Mucosa of rectum (tissue), 2 donors: ENCODE data around the gene ASH1L.
"Not testable (repeated sequence)": the region's sequence is repeated elsewhere in the genome, so short reads cannot be mapped to it uniquely, and the experiment has no call there.

ENCODE experiments used
- H3K27ac ChIP-seq, 2 donors: one replicate each; pipeline ENCODE4 v1.7.0; 2013; ENCODE audit warnings: inconsistent platforms in 2 of 2, low read depth in 2 of 2, low read length in 2 of 2
- H3K27me3 ChIP-seq, 2 donors: one replicate each; pipeline ENCODE4 v1.7.0; 2013; ENCODE audit warnings: low read length in 2 of 2; ENCODE audit not compliant: control insufficient read depth in 2 of 2, insufficient read depth in 2 of 2
- H3K36me3 ChIP-seq, 2 donors: one replicate each; pipeline ENCODE4 v1.7.0; 2013; ENCODE audit warnings: low read length in 2 of 2; ENCODE audit not compliant: control insufficient read depth in 2 of 2, insufficient read depth in 2 of 2
- H3K4me1 ChIP-seq, 2 donors: one replicate each; pipeline ENCODE4 v1.7.0; 2013; ENCODE audit warnings: low read length in 2 of 2, mild to moderate bottlenecking in 1 of 2; ENCODE audit not compliant: control insufficient read depth in 2 of 2, insufficient read depth in 2 of 2
- H3K4me3 ChIP-seq, 2 donors: one replicate each; pipeline ENCODE4 v1.7.0; 2013; ENCODE audit warnings: low read length in 2 of 2
- H3K9ac ChIP-seq, 2 donors: one replicate each; pipeline ENCODE4 v1.7.0; 2013; ENCODE audit warnings: low read length in 2 of 2, low read depth in 1 of 2, mild to moderate bottlenecking in 1 of 2
- H3K9me3 ChIP-seq, 2 donors: one replicate each; pipeline ENCODE4 v1.7.0; 2013; ENCODE audit warnings: low read length in 2 of 2; ENCODE audit not compliant: control insufficient read depth in 2 of 2
- donor health status: healthy.
- donor health status: Normal muscosa, but diverticular disease.

ASH1L gene

DNA sequence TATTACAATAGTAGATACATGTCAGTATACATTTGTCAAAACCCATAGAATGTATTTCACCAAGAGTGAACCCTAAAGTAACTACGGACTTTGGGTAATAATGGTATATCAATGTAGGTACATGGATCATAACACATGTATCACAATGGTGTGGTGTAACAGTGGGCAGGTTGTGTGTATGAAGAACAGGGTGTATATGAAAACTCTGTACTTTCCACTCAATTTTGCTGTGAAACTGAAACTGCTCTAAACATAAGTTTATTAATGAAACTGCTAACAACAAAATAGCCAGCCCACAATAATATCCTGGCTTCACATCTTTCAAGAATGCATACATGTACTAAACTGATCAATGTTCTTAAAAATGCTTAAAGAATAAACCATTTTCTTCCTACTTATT, 151.7 kb downstream of the ASH1L start:
- peaks cover 15 to 21% of the 10 kb centered on the region in 2 donors for H3K36me3 ChIP-seq
- H3K4me1 ChIP-seq = no peaks in the 10 kb centered on the region
- H3K27me3 ChIP-seq = no peaks in the 10 kb centered on the region
- no peaks in the 10 kb centered on the region for H3K9me3 ChIP-seq
- no peak overlapping the region for H3K4me3 ChIP-seq
- H3K9ac ChIP-seq = no peak overlapping the region
- no peak overlapping the region for H3K27ac ChIP-seq

DNA sequence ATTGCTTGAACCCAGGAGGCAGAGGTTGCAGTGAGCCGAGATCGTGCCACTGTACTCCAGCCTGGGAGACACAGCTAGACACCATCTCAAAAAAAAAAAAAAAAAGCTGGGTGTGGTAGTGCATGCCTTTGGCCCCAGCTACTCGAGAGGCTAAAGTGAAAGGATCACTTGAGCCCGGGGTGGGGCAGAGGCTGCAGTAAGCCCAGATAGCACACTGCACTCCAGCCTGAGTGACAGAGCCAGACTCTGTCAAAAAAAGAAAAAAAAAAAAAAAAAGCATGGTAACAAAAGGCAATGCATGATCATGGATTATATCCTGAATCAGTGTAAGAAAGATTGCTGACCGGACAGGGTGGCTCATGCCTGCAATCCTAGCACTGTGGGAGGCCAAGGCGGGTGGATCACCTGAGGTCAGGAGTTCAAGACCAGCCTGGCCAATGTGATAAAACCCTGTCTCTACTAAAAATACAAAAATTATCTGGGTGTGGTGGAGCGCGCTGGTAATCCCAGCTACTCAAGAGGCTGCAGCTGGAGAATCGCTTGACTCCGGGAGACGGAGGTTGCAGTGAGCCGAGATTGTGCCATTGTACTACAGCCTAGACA, 165.6 kb downstream of the ASH1L start:
- peaks cover 14 to 40% of the 10 kb centered on the region in 2 donors for H3K36me3 ChIP-seq
- no peak overlapping the region for H3K27ac ChIP-seq
- H3K4me1 ChIP-seq = no peaks in the 10 kb centered on the region
- H3K4me3 ChIP-seq = no peak overlapping the region
- no peaks in the 10 kb centered on the region for H3K27me3 ChIP-seq
- no peaks in the 10 kb centered on the region for H3K9me3 ChIP-seq
- H3K9ac ChIP-seq = no peak overlapping the region

DNA sequence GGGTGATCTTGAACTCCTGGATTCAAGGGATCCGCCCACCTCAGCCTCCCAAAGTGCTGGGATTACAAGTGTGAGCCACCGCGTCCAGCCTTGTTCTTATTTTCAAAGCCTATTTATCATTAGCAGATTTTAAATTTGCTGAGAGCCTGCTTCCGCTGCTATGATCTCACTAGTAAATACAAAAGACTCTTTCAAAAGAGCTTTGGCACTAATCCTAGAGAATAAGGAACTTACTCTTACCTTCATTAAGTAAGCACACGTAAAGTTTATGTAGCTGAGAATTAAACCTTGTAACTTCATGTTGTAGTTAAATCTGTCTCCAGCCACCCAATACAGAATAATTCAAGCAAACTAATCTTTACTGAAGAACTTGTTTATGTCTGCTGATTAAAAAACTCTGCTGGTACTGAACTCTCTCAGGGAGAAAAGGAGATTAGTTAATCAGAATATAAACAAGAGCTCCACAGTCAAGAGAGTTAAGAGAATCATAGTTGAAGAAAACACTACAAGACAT, 169.6 kb downstream of the ASH1L start:
- Histone ChIP-seq H3K27ac (peak overlapping the region in 1 of 2 donors; percentile 46), H3K4me3 (no peak overlapping the region), H3K36me3 (peaks cover 19 to 48% of the 10 kb centered on the region in 2 donors), H3K9ac (no peak overlapping the region), H3K4me1 (no peaks in the 10 kb centered on the region), H3K9me3 (no peaks in the 10 kb centered on the region), H3K27me3 (no peaks in the 10 kb centered on the region)

DNA sequence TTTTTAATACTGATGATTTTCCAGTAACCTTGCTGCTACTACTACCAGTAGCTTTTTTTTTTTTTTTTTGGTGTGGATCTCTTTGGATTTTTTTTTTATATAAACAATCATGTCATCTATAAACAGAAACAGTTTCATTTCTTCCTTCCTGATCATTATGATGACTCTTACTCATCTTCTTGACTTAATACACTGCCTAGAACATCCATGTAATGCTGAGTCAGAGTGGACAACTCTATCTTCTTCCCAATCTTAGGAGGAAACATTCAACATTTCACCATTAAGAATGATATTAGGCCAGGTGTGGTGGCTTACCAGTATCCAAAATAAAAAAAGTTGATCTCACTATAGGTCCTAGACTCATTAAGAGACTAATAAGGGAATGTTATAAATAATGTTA, 172.8 kb downstream of the ASH1L start:
- Histone ChIP-seq H3K9me3 (no peaks in the 10 kb centered on the region), H3K27ac (no peak overlapping the region), H3K4me3 (no peak overlapping the region), H3K4me1 (no peaks in the 10 kb centered on the region), H3K36me3 (peaks cover 23 to 47% of the 10 kb centered on the region in 2 donors), H3K27me3 (no peaks in the 10 kb centered on the region), H3K9ac (no peak overlapping the region)

DNA sequence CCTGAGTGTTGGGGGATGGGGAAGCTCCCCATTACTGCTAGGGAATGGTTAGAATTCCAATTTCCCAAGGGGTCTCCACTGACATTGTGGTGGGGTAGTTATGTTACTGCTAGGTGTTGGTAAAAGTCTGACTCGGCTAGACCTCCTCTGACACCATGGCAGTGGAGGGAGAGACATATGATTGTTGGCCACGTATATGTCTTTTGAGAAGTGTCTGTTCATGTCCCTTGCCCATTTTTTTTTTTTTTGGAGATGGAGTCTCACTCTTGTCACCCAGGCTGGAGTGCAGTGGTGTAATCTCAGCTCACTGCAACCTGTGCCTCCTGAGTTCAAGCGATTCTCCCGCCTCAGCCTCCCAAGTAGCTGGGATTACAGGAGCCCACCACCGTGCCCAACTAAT, 176.8 kb downstream of the ASH1L start:
- not testable (repeated sequence) for H3K9ac ChIP-seq, H3K27me3 ChIP-seq, H3K4me1 ChIP-seq, H3K27ac ChIP-seq, H3K4me3 ChIP-seq, H3K9me3 ChIP-seq
- H3K36me3 ChIP-seq = peaks cover 9 to 27% of the 10 kb centered on the region in 2 donors

DNA sequence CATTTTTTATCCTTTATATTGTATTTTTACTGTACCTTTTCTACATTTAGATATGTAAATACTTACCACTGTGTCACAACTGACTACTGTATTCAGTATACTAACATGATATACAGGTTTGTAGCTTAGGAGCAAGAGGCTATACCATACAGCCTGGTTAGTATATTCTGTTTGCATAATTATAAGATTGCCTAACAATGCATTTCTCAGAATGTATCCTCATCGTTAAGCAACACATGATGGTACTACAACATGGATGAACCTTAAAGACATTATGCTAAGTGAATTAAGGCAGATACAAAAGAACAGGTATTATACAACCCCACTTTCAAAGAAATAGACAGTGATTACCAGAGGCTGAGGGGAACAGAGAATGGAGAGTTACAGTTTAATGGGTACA, 179.2 kb downstream of the ASH1L start:
- peaks cover 0 to 5% of the 10 kb centered on the region in 2 donors for H3K4me1 ChIP-seq
- no peaks in the 10 kb centered on the region for H3K9me3 ChIP-seq
- no peak overlapping the region for H3K9ac ChIP-seq
- H3K27me3 ChIP-seq = no peaks in the 10 kb centered on the region
- H3K4me3 ChIP-seq = no peak overlapping the region
- H3K36me3 ChIP-seq = peaks cover 9 to 30% of the 10 kb centered on the region in 2 donors
- H3K27ac ChIP-seq = no peak overlapping the region

DNA sequence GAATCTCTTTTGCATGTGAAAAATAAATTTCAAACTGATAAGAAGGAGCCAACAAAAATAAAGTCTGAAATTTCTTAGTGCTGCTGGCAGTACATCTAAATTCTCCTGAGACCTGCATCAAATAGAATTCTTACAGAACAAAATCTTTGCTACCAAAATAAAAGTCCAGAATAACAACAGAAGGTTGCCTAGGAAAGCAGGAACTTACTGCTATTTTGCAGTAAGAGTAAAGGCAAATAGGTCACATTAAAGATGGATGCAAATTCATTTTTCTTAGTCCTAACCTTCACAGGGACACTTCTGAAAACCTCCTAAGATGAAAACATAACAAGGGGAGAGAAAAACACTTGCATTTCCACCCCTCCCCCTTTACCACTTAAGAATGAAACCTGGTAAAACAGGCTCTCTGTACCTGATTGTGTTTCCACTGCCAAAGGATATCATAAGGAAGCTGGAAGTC, 182.9 kb downstream of the ASH1L start:
- H3K36me3 ChIP-seq = peaks cover 23 to 43% of the 10 kb centered on the region in 2 donors
- no peak overlapping the region for H3K4me3 ChIP-seq
- H3K9me3 ChIP-seq = no peaks in the 10 kb centered on the region
- H3K9ac ChIP-seq = no peak overlapping the region
- peaks cover 0 to 5% of the 10 kb centered on the region in 2 donors for H3K4me1 ChIP-seq
- no peak overlapping the region for H3K27ac ChIP-seq
- H3K27me3 ChIP-seq = no peaks in the 10 kb centered on the region

DNA sequence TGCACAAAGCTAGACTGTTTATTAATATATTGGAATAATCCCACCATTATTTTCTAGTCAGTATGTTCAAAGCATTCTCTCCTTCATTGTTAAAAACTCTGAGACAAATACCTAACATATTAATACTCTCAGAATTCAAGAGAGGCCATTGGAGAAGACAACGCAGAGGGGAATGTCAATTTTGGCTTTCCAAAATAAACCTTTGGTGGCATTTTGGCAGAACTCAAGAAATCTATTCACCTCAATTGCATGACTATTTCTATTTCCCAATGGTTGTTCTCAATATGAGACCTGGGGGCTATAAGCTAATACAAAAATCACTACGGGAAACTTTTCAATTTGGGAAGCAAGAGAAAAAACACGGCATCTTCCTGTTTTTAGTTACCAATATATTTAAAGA, 183.4 kb downstream of the ASH1L start:
- H3K4me3 ChIP-seq = no peak overlapping the region
- peaks cover 23 to 48% of the 10 kb centered on the region in 2 donors for H3K36me3 ChIP-seq
- H3K27ac ChIP-seq = no peak overlapping the region
- no peaks in the 10 kb centered on the region for H3K27me3 ChIP-seq
- H3K9ac ChIP-seq = no peak overlapping the region
- H3K9me3 ChIP-seq = no peaks in the 10 kb centered on the region
- peaks cover 0 to 5% of the 10 kb centered on the region in 2 donors for H3K4me1 ChIP-seq

DNA sequence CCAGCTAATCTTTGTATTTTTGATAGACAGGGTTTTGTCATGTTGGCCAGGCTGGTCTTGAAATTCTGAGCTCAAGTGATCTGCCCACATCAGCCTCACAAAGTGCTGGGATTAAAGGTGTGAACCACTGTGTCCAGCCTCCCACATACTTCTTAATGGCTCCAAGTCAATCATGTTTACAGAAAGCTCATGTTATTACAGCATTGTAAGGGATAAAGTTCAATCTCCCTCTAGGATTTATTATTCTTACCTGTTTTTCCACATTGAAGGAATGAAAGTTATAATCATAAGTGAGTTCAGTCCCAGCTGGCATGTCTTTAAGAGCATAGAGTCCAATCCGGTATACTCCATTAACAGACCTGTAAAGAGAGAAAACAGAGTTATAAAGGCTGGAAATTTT, 202.6 kb downstream of the ASH1L start:
- peaks cover 15 to 32% of the 10 kb centered on the region in 2 donors for H3K36me3 ChIP-seq

DNA sequence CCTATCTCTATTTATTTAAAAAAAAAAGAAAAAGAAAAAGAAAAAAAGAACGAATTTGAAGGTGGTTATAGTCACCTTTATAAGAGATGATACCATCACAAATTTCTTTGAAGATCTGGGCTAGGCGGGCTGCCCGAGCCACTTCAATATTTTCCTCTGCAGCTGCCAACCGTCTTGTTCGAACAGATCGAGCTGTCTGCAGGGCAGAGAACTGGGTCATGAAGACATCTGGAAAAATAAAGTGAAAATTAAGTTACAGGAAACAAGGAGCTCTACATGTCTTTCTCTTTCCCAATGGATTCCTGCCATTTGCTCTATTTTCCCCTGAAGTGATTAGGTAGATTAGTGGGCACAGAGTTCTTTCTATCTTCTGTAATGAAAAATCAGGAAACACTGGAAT, 210.0 kb downstream of the ASH1L start:
- no peak overlapping the region for H3K27ac ChIP-seq
- H3K4me1 ChIP-seq = no peaks in the 10 kb centered on the region
- H3K4me3 ChIP-seq = no peak overlapping the region
- no peak overlapping the region for H3K9ac ChIP-seq
- peaks cover 46 to 59% of the 10 kb centered on the region in 2 donors for H3K36me3 ChIP-seq
- no peaks in the 10 kb centered on the region for H3K9me3 ChIP-seq
- no peaks in the 10 kb centered on the region for H3K27me3 ChIP-seq

More for the DNA sequence above, 202.6 kb downstream of the ASH1L start:
- H3K4me3 ChIP-seq = no peak overlapping the region
- no peak overlapping the region for H3K9ac ChIP-seq
- no peaks in the 10 kb centered on the region for H3K27me3 ChIP-seq
- H3K4me1 ChIP-seq = no peaks in the 10 kb centered on the region
- no peaks in the 10 kb centered on the region for H3K9me3 ChIP-seq
- peak overlapping the region in 1 of 2 donors; percentile 23 for H3K27ac ChIP-seq
